Stimulated activated naive CD8-positive, alpha-beta T cell treated with anti-CD3 and anti-CD28 coated beads, Interleukin-15, amount 100 ng/mL, for 72 hours (primary cell): Measurements from ENCODE around the gene PMM2.
A peak's percentile ranks its signal among the peaks of the same experiment; 100 is the strongest.
"Not testable (repeated sequence)": the region's sequence is repeated elsewhere in the genome, so short reads cannot be mapped to it uniquely, and the experiment has no call there.

Source experiments
- ATAC-seq: fragments of 150-1000 bp; cut with Tn5 transposase; 2 replicates; pipeline ENCODE4 v1.10.0; 2021; ENCODE audit warnings: mild to moderate bottlenecking, moderate library complexity
- DNase-seq, 2 donors: peaks; one replicate each; pipeline ENCODE4 v3.0.0; 2021 to 2022
- H3K27ac Mint-ChIP-seq, 2 donors: one replicate each; pipeline ENCODE4 v1.8.0; 2022; ENCODE audit warnings: mild to moderate bottlenecking in 2 of 2, mixed read lengths in 2 of 2, moderate library complexity in 2 of 2
- H3K27me3 Mint-ChIP-seq: one replicate; pipeline ENCODE4 v1.8.0; 2022; ENCODE audit warnings: mixed read lengths
- H3K4me1 Mint-ChIP-seq: one replicate; pipeline ENCODE4 v1.8.0; 2022; ENCODE audit warnings: mild to moderate bottlenecking, mixed read lengths
- H3K4me3 Mint-ChIP-seq, 2 donors: one replicate each; pipeline ENCODE4 v1.8.0; 2022; ENCODE audit warnings: mild to moderate bottlenecking in 2 of 2, mixed read lengths in 2 of 2, moderate library complexity in 1 of 2
- H3K9me3 Mint-ChIP-seq, 2 donors: one replicate each; pipeline ENCODE4 v1.8.0; 2022; ENCODE audit warnings: mixed read lengths in 2 of 2

PMM2 gene

DNA sequence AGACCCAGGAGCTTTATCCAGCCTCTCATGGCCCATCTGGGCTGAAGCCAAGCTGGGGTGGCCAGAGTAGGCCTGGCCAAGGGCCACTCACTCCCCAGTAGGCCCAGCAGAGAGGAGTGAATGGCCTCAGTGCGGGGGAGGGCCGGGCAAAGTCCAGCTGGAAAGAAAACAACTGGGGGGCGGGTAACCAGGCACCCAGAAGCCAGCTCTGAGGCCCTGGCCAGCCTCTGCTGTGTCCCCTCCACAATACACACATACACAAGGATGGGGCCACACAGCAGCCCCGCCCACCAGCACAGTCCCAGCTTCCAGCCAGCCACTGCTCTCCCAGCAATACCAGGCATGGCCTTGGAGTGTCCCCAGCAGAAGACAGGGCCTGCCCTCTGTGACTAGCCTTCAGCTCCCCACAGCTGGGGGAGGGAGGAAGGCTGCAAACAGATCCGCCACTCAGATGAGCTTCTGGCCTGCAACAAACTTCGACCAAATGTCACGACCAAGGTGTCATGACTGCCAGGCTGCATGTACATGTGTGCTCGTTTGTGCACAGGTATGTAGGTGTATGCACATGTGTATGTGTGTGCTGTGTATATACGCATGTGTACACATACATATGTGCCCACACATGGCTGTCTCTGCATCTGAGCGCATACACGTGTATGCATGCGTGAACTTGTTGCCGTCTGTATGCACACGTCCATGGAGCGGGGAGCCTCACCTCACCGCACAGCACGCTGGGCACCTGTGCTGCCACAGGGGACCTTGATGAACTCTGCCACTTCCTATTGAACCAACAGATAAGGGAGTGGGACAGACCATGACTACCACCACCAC lies 66.2 kb downstream of the PMM2 start:
- no peak overlapping the region for H3K4me3 Mint-ChIP-seq
- no peaks in the 10 kb centered on the region for H3K9me3 Mint-ChIP-seq
- ATAC-seq (no peak), DNase-seq (no peak)
- H3K4me1 Mint-ChIP-seq: peaks cover 69% of the 10 kb centered on the region
- no peaks in the 10 kb centered on the region for H3K27me3 Mint-ChIP-seq
- peak overlapping the region in 1 of 2 donors; percentile 27 for H3K27ac Mint-ChIP-seq

DNA sequence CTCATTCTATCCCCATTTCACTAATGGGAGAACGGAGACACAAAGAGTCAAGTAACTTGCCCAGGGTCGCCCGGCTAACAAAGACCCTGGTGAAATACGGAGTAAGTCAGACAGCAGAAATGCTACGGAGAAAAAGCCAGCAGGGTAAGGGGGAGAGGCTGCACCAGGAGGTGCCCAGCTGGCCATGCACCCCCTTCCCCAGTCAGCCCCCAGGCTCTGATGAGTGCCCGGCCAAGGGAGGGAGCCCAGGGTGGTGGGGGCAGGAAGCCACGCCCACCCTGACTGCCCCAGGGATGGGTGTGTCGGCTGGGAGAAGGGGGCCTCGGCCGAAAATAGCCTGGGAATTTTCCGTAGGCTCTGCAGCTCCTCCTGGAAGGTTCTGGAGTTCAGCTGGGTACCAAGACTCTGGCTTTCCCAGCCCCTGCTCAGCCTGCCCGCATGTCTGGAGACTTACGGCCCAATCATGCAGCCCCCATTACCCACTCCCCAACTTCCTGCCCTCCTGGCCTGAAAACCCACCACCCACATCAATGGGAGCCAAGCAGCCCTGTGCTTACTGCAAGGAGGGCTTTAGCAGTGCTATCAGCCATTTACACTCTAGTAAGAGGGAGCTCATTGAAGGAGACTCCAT lies 67.0 kb downstream of the PMM2 start:
- H3K27ac Mint-ChIP-seq: no peak overlapping the region

GRCh38 chr16:8865145-8865882 lies 67.7 kb downstream of the PMM2 start:
- peak overlapping the region in 1 of 2 donors; percentile 31 for H3K4me3 Mint-ChIP-seq
- no peaks in the 10 kb centered on the region for H3K27me3 Mint-ChIP-seq
- peak overlapping the region in 1 of 2 donors; percentile 63 for H3K27ac Mint-ChIP-seq
- H3K4me1 Mint-ChIP-seq: peaks cover 77% of the 10 kb centered on the region
- no peaks in the 10 kb centered on the region for H3K9me3 Mint-ChIP-seq
- ATAC-seq: no peak
- DNase-seq: no peak

More for the DNA sequence above, 67.0 kb downstream of the PMM2 start:
- Mint-ChIP-seq H3K4me1 (peaks cover 75% of the 10 kb centered on the region), H3K27me3 (no peaks in the 10 kb centered on the region), H3K9me3 (no peaks in the 10 kb centered on the region), H3K4me3 (peak overlapping the region in 1 of 2 donors; percentile 31)
- ATAC-seq (no peak), DNase-seq (no peak)

GRCh38 chr16:8866118-8866883 lies 68.7 kb downstream of the PMM2 start:
- H3K4me1 Mint-ChIP-seq: peaks cover 87% of the 10 kb centered on the region
- peak overlapping the region; percentile 78 to 94 for H3K27ac Mint-ChIP-seq
- ATAC-seq (no peak), DNase-seq (no peak)
- H3K27me3 Mint-ChIP-seq: no peaks in the 10 kb centered on the region
- H3K9me3 Mint-ChIP-seq: no peaks in the 10 kb centered on the region
- H3K4me3 Mint-ChIP-seq: peak overlapping the region; percentile 62 to 99

- Mint-ChIP-seq H3K27me3 (no peaks in the 10 kb centered on the region), H3K9me3 (no peaks in the 10 kb centered on the region), H3K4me1 (peaks cover 84% of the 10 kb centered on the region), H3K4me3 (peak overlapping the region; percentile 90 to 99), H3K27ac (peak overlapping the region; percentile 75 to 98)
- no peak for DNase-seq
- no peak for ATAC-seq
Observed at GRCh38 chr16:8866884-8867215, 69.2 kb downstream of the PMM2 start.

DNA sequence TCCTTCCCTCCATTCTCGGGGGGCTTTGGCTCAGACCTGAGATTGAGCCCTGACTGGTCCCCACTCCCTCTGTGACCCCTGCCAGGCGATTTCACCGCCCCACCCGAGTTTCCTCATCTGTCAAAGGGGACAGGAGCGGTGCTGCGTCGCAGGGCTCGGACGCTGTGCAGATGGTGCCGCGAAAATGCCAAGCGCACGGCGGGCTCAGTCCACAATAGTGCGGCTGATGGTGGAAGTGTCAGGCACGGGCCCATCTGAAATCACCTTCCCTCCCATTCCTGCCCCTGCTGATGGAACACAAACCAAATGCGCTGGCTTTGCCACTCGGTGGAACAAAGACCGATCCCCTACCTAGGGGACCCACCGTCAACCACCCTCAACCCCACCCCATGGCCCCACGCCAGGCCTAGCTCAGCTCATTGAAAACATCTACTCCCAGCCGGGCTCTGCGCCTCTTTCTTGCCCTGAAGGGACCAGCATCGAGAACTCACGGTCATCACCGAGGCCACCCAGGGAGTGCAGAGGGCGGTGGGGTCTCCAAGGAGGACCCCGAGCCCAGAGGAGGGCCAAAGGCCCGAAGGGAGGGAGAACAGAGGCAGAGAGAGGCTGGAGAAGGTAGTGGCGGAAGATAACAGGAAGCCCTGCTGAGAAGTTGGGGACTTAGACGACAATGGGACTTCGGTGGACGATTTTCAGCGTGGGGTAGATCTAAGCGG lies 69.7 kb downstream of the PMM2 start:
- ATAC-seq: no peak

DNA sequence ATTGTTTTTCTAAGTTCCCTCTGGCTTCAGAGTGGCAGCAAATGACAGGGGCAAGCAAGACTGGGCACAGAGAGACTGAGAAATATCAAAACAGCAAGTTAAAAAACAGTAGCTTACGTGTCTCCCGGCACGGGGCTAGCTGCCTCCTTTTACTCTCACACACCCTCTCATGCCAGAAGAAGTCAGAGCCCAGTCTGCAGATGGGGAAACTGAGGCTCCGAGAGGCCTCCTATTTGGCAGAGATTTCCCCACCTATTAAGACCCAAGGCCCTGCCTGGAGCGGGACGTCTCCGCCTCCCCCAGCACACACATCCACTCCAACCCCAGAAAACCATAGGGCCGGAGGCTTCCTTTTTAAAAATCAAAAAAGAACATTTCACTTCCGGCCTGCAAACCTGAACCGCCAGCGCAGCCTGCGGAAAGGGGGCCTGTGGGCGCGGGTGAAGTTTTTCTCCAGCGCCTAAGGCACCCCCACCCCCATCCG lies 70.3 kb downstream of the PMM2 start:
- no peaks in the 10 kb centered on the region for H3K27me3 Mint-ChIP-seq
- H3K4me1 Mint-ChIP-seq: peaks cover 72% of the 10 kb centered on the region
- peak overlapping the region; percentile 97 to 98 for H3K27ac Mint-ChIP-seq
- no peaks in the 10 kb centered on the region for H3K9me3 Mint-ChIP-seq
- peak overlapping the region; percentile 90 to 99 for H3K4me3 Mint-ChIP-seq
- no peak for DNase-seq
- no peak for ATAC-seq

More for the DNA sequence above, 69.7 kb downstream of the PMM2 start:
- DNase-seq: peak in 1 of 2 donors; percentile 31
- H3K4me3 Mint-ChIP-seq: peak overlapping the region; percentile 90 to 99
- peak overlapping the region; percentile 97 to 98 for H3K27ac Mint-ChIP-seq
- peaks cover 78% of the 10 kb centered on the region for H3K4me1 Mint-ChIP-seq
- no peaks in the 10 kb centered on the region for H3K27me3 Mint-ChIP-seq
- no peaks in the 10 kb centered on the region for H3K9me3 Mint-ChIP-seq

DNA sequence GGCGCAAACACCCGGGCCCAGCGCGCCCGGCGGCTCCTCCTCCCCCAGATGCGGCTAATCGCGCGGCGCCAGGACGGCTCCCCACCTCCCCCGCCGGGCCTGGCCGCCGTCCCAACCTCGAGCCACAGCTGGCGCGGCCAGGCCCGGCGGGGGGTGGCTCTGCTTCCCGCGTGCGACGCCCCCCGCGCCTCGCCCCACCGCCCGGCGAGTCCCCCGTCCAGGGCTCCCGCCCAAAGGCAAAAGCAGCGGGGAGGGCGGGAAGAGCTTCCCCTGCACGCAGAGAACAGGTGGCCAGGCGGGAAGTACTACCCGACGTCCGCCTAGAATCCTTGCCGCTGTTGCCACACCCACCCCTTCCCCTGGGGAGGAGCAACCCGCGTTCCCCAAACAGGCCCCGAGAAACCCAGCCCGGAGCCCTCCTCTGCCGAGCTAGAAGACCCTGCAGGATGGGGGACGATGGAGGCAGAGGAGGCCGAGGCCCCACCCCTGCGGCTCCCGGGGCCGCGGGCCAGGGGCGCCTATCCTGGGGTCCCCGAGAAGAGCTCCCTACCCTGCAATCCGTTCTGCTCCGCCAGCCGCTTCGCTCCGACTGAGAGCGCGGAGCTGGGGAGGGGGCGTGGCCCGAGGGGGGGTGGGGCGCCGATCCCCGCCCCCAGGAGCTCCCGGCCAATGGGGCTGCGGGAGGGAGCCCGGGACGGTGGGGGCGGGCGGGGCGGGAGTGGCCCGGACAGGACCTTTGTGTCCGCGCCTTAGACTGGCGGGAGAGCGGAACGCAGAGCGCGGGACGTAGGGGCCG lies 71.0 kb downstream of the PMM2 start, which contains the start of gene CARHSP1:
Gene CARHSP1, minus strand, starts transcription at position 591 of the 796 bp plus-strand sequence. CDS start 9,678 bp downstream, outside the sequence.
- peaks cover 66% of the 10 kb centered on the region for H3K4me1 Mint-ChIP-seq
- peak; percentile 78 for ATAC-seq
- H3K27ac Mint-ChIP-seq: peak within 1 kb of the TSS; percentile 97 to 98

DNA sequence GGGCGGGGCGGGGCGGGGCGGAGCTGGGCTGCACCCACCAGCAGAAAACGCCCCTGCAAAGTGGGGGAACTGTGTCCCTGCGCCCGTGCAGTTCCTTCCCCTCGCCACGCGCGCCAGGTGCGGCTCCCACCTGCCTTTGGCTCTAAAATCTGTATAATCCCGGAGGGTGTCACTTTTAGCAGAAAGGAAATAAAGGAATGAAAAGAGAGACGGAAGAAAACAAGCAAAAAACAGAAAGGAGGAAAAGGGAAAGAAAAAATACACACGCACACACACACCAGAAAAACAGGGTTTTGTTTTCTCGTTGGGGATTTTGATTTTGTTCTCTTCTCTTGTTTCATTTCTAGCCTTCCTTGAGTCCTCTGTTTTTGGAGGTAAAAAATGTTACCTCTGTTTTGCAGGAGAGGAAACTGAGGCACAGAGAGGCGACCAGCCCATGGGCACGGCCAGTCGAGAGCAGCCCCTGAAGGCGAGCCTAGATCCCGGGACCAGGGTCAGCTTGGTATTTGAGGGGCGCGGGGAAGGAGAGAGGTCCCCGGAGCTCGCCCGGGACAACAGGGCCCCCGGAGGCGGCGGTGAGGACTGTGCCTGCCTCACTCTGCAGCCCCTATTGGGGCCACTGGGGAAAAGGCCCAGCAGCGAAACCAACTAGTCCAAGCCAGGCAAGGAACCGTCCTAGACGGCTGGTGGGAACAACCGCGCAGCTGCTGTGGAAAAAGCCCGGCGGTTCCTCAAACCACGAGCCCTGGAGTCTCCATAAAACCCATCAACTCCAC lies 71.8 kb downstream of the PMM2 start:
- H3K4me3 Mint-ChIP-seq: peak overlapping the region; percentile 92 to 96
- peak overlapping the region; percentile 91 to 95 for H3K27ac Mint-ChIP-seq
- H3K27me3 Mint-ChIP-seq: no peaks in the 10 kb centered on the region
- no peaks in the 10 kb centered on the region for H3K9me3 Mint-ChIP-seq
- ATAC-seq (no peak), DNase-seq (no peak)
- H3K4me1 Mint-ChIP-seq: peaks cover 58% of the 10 kb centered on the region

More for the DNA sequence above, 71.0 kb downstream of the PMM2 start, which contains the start of gene CARHSP1:
- no peaks in the 10 kb centered on the region for H3K9me3 Mint-ChIP-seq
- H3K27me3 Mint-ChIP-seq: no peaks in the 10 kb centered on the region
- peak; percentile 84 to 91 for DNase-seq
- peak within 1 kb of the TSS; percentile 92 to 99 for H3K4me3 Mint-ChIP-seq

GRCh38 chr16:8869988-8870241 lies 72.3 kb downstream of the PMM2 start:
- not testable (repeated sequence) for ATAC-seq, H3K27me3 Mint-ChIP-seq, H3K9me3 Mint-ChIP-seq, DNase-seq
- peak overlapping the region; percentile 92 to 96 for H3K4me3 Mint-ChIP-seq
- peak overlapping the region; percentile 80 to 86 for H3K27ac Mint-ChIP-seq
- H3K4me1 Mint-ChIP-seq: peaks cover 54% of the 10 kb centered on the region

- no peak for DNase-seq
- Mint-ChIP-seq H3K27ac (no peak overlapping the region), H3K4me3 (no peak overlapping the region), H3K27me3 (no peaks in the 10 kb centered on the region), H3K9me3 (no peaks in the 10 kb centered on the region), H3K4me1 (peaks cover 34% of the 10 kb centered on the region)
- no peak for ATAC-seq
Observed at GRCh38 chr16:8872071-8872470, 74.4 kb downstream of the PMM2 start.

DNA sequence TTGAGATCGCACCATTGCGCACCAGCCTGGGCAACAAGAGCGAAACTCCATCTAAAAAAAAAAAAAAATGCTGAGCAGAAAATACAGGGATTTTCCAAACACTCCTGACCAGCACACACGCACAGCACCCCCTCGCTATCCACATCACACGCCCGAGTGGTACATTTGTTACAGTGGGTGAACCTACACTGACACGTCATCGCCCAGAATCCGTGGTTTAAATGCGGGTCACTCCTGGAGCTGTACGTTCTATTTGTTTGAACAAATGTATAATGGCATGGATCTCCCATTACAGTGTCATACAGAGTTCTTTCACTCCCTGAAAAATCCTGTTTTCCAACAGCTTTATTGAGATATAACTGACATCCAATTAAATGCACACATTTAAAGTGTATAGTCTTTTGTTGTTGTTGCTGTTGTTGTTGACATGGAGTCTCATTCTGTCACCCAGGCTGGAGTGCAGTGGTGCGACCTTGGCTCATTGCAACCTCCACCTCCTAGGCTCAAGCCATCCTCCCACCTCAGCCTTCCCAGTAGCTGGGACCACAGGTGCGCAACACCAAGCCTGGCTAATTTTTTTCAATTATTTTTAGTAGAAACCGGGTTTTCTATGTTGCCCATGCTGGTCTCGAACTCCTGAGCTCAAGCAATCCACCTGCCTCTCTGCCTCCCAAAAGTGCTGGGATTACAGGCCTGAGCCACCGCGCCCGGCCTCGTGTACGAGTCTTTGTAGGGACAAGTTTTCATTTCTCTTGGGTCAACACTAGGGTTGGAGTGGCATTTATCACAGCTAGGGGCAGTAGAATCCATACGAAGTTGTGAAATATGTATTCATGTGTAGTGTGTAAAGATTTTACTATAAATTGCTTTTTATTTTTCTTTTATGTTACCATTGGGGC lies 75.6 kb downstream of the PMM2 start:
- H3K27me3 Mint-ChIP-seq: no peaks in the 10 kb centered on the region
- peaks cover 33% of the 10 kb centered on the region for H3K4me1 Mint-ChIP-seq
- peak overlapping the region in 1 of 2 donors; percentile 40 for H3K27ac Mint-ChIP-seq
- no peak overlapping the region for H3K4me3 Mint-ChIP-seq
- DNase-seq (no peak), ATAC-seq (no peak)
- no peaks in the 10 kb centered on the region for H3K9me3 Mint-ChIP-seq

- H3K27me3 Mint-ChIP-seq, DNase-seq, ATAC-seq, H3K27ac Mint-ChIP-seq, H3K4me3 Mint-ChIP-seq, H3K9me3 Mint-ChIP-seq: not testable (repeated sequence)
- H3K4me1 Mint-ChIP-seq: peaks cover 39% of the 10 kb centered on the region
Observed at GRCh38 chr16:8873866-8874195, 76.2 kb downstream of the PMM2 start.
